GM19467 (cell line): ENCODE measurements around the gene MB21D2.

ENCODE experiments used
- ATAC-seq: cut with Tn5 transposase; IDR thresholded peaks from one replicate; pipeline ENCODE4 v1.9.1; 2021; ENCODE audit warnings: mild to moderate bottlenecking, moderate library complexity; ENCODE audit not compliant: unreplicated experiment

The MB21D2 gene

DNA sequence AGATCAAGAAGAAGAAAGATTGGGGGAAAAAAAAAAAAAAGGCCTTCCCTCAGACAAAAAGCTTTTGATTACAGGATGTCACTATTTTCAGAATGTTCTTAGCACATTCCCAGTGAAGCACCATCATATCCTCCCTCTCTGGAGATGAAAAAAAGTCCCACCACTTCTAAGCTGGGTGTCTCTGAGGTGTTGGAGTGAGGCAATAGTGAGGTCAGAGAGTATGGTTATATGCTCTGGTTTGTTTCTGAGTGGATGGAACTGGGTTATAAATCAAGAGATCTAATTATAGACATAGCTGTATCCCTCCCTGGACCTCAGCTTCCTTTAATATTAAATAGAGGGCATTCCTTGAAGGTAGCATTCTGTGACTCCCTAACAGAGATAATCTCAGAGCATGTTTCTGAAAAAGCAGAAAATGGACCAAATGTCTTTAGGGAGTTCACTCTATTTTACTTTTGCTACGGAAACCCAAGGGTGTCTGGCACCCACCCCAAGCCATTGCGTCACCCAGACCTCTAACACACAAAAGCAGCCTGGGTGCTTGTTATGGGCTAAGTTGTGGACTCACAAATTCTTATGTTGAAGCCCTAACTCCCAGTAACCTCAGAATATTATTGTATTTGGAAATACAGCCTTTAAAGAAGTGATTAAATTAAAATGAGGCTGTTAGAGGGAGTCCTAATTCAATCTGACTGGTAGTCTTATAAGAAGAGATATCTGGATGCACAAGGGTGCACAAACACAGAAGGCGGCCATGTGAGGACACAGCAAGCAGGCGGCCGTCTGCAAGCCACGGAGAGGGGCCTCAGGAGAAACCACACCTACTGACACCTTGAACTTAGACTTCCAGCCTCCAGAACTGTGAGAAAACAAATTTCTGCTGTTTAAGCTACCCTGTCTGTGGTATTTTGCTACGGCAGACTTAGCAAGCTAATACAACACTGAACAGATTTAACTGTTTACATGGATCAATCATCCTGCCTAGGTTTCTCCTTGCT lies 81.5 kb downstream of the MB21D2 start:
- ATAC-seq: no peak

- ATAC-seq: no peak
These were observed 83.2 kb downstream of the MB21D2 start for GRCh38 chr3:192834428-192834827.

DNA sequence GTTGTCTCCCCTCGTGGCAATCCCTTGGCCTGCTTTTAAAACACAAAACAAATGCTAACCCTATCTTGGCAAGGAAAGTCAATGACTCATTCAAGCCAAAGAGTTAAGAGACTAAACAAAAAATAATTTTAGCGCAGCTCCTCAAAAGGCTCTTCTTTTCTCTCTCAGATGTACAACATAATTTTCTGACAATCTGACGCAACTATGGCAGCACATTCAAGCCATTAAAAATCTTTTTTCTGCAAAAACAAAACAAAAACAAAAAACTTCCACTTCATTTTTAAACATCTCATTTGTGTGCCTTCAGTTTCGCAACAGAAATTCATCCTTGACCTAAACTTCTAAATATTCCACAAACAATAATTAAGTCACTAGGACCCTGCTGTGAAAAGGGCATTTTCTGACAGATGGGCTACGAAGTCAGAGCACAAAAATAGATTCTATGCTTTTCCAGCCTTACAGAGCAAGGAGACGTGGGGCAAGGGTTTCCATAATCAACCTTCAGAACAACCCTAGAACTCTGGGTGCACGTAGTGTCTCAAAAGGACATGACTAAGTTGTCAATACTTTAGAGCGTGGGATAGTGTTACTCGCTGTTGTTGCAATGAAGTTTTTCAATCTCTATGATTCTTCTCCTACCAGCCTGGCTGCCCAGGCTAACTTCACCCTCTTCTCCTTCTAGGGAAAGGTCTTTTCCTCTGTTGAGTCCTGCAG lies 84.3 kb downstream of the MB21D2 start:
- ATAC-seq: no peak

DNA sequence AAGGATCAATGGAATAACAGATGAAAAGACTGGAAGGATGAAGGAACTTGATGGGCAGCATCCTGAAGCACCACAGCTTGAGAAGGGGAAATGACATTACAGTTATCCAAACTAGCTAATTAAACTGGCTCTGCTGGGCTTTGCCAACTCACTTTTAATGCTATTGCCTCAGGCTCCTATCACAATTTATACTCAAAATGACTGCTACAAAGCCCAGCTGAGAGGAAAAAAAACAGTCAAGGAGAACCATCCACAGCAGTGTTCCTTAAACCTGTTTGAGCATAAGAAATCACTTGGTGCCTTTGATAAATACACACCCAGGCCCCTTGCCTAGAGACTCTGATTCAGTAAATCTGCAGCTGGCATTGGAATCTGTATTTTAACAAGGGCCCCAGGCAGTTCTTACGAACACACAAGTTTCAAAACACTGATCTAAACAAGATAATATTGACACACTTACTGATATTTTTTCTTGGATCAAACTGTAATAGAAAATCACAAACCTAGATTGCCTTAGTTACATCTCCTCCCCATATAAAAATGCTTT lies 85.8 kb downstream of the MB21D2 start:
- ATAC-seq: no peak

DNA sequence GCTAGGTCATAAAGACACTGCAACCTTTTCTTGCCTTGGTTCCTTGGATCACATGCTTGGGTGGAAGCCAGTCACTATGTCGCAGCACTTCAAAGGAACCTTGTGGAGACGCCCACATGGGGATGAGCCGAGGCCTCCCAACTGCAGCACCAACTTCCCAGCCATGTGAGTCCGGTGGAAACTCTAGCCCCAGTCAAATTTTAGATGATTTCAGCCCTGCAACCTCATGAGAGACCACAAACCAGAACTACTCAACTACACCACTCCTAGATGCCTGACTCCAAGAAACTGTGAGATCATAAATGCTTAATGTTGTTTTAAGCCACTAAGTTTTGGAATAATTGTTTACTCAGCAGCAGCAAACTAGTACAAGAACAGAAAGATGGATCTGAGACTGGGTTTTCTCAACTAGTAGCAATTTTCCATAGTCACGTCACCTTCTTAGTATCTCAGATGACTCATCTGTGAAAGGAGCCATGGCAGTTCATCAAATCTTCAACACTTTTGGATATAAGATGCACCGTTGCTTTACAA lies 86.5 kb downstream of the MB21D2 start:
- ATAC-seq: no peak

DNA sequence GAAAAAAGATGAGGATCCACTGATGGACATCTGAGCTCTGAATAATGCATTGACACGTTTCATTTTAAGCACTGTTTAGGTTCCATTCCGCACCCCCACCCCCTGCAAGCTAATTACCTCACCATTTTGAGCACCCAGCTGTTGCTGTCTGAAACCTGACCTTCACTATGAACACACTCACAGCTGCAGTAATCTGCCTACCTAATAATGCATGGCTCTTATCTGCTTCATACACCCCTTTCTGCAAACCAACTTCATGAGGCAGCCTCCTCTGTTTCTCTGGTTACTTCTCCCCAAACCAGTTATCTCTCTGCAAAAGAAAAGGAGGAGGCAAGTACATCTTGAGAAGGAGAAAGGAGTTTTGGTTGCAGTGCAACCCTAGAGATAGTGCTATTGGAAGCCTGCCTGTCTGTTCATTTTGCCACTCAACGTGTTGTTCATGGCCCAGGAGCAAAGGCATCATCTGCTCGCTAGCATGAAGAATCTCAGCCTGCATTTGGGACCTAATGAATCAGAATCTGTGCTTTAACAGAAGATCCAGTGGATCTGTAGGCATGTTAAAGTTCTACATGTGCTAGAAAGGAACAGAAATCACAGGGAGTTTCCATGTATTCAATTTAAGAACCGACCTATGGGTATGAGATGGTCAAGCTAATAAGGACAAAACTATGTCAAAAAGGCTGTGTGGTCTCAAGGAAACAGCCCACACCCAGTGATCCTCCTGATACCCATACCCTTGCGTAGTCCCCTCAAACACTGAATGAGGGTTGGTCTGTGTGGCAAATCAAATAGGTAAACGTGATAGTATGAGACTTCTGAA lies 87.2 kb downstream of the MB21D2 start:
- no peak for ATAC-seq

DNA sequence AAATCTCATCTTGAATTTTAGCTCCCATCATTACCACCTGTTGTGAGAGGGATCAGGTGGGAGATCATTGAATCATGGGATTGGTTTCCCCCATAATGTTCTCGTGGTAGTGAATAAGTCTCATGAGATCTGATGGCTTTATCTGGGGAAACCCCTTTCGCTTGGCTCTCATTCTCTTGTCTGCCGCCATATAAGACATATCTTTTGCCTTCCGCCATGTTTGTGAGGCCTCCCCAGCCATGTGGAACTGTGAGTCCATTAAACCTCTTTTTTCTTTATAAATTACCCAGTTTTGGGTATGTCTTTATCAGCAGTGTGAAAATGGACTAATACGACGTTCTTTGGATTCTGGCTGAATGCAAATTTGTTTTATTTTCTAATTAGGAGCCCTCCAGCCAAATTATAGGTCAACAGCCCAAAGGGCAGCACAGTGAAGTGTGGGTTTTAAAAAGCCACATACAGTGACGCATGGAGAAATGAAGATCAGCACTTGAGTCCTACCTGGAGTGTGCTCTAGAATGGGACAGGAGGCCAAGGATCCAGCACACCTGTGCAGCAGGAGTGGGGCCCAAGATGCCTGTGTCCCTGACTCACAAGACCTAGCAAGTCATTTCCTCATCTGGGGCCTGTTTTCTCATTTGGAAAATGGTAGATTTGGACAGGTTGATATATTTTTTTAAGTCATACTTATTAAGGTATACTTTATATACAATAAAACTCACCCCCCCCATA lies 89.6 kb downstream of the MB21D2 start:
- no peak for ATAC-seq

GRCh38 chr3:192827208-192827607 lies 90.4 kb downstream of the MB21D2 start:
- ATAC-seq: no peak

DNA sequence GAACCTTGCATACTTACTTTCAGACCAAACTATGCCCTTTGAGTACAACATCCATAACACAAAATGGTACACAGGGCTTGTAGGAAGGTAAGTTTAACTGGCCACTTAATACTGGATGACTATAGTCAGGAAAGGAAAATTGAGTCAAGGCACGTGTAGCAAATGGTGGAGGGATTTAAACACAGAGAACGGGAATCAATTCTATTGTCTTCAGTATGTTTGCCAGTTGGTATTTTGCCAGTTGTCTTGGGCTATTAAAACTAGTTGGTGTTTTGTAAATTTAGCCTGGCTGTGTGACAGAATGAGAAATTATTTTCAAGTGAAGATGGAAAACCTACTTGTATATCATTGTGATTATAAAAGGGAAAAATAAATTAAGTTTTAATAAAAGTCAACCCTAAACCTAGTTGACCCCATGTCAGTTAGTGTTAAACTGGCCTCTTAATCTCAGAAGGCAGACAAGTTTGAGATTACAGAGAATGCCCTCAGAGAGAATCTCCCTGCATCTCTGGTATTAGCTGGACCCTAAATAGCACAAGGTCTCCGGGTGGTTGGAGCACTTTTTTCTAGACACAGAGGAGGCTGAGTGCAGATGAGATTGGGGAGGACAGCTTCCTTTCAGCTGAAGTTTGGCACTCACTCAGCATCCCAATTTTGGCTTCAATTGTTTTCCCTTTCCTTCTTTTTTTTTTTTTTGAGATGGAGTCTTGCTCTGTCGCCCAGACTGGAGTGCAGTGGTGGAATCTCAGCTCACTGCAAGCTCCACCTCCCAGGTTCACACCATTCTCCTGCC lies 91.2 kb downstream of the MB21D2 start:
- no peak for ATAC-seq

GRCh38 chr3:192825657-192826200 lies 91.9 kb downstream of the MB21D2 start:
- ATAC-seq: no peak

GRCh38 chr3:192825216-192825615 lies 92.4 kb downstream of the MB21D2 start:
- ATAC-seq: no peak

GRCh38 chr3:192824313-192824712 lies 93.3 kb downstream of the MB21D2 start:
- no peak for ATAC-seq

DNA sequence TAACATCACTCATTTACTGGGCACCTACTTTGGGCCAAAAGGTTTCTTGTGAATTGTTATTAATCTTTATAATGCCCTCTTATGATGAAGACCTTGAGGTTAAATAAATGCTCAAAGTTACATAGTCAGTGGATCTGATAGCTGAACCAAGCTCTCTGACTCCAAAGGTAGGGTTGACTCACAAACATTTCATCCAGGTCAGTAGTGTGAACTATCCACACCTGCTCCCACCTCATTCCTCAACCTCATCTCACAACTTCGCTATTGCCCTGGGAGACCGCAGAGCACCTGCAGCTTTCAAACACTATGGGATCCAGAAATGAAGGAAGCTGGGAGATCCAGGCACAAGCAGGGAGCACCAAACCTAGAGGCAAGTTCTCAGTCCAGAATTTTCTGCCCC lies 96.5 kb downstream of the MB21D2 start:
- ATAC-seq: no peak

DNA sequence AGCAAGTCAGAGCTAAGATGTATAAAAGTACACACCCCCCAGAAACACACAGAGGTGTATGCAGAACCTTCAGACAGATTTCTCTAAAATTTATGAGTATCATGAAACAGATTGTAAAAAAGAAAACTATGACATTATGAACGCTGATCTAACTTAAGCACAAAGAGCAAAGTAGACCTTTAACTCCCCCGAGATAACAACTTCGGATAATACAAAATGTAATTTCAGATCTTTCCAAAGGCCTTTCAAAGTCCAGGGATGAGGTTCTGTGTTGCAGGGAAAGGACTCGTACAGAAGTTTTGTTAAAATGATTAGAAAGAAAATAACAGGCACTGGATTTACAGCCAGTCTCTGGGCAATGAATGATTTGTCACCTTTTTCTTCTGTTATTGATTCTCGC lies 97.5 kb downstream of the MB21D2 start:
- ATAC-seq: no peak

- no peak for ATAC-seq
These were observed 98.6 kb downstream of the MB21D2 start for GRCh38 chr3:192819001-192819569.

GRCh38 chr3:192818126-192818525 lies 99.5 kb downstream of the MB21D2 start:
- no peak for ATAC-seq

- ATAC-seq: no peak
These were observed 100.2 kb downstream of the MB21D2 start for GRCh38 chr3:192817506-192817905.

DNA sequence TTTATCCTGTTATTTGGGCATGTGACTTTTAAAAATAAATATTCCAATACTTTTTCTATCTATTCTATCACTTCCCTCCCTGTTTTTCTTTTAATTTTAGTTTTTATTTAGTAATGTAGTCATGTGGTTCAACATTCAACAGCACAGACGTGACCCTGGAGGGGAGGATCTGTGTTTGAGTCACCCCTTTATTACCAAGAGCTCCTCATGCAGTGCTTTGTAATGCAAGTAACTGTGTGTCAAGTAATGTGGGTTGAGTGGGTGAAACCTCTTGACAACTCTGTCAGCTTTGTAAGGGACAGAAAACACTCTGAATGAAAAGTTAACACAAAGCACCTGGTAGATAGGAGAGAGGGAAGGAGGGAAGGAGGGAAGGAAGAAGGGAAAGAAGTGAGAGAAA lies 100.6 kb downstream of the MB21D2 start:
- ATAC-seq: no peak

- ATAC-seq: no peak
These were observed 101.3 kb downstream of the MB21D2 start for GRCh38 chr3:192816351-192816750.
